Tibial nerve (tissue), 4 donors: Measurements from ENCODE around the gene TSGA10IP.

Experiments used
- EP300 ChIP-seq, 2 donors: sonication (generic); formaldehyde crosslinking; IDR thresholded peaks; one replicate each; pipeline ENCODE4 v1.6.1; 2017; ENCODE audit warnings: antibody characterized with exemption in 2 of 2, mild to moderate bottlenecking in 1 of 2
- POLR2A ChIP-seq, 2 donors: fragments of 450-650 bp; IDR thresholded peaks; one replicate each; pipeline ENCODE4 v1.6.1; 2017; ENCODE audit warnings: antibody characterized with exemption in 2 of 2, mild to moderate bottlenecking in 2 of 2, moderate library complexity in 2 of 2
- TF ChIP-seq, protein P1 (sequence below), 5 experiments: fragments of 200-600 bp in 3 of 5; fragments of 450-650 bp in 2 of 5; sonication (generic) in 3 of 5; IDR thresholded peaks; one replicate each; pipeline ENCODE4 v1.5.1; 2016 to 2019; ENCODE audit warnings: antibody characterized with exemption in 5 of 5, mild to moderate bottlenecking in 3 of 5, moderate library complexity in 2 of 5

DNA sequence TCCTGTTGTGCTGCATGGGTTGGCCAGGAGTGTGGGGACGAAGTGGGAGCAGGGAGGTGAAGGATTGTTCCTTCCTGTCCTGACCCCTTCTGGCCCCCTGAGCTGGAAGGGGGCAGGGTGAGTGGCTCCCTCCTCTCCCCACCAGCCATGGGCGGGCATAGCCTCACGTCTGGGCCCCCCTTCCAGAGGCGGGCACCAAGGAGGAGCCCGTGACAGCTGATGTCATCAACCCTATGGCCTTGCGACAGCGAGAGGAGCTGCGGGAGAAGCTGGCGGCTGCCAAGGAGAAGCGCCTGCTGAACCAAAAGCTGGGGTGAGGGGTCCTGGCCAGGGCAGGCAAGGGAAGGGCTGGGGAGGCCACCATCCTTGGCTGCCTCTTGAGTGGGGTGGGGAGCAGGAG, 19.6 kb downstream of the TSGA10IP start:
- TF ChIP-seq, protein P1, sequence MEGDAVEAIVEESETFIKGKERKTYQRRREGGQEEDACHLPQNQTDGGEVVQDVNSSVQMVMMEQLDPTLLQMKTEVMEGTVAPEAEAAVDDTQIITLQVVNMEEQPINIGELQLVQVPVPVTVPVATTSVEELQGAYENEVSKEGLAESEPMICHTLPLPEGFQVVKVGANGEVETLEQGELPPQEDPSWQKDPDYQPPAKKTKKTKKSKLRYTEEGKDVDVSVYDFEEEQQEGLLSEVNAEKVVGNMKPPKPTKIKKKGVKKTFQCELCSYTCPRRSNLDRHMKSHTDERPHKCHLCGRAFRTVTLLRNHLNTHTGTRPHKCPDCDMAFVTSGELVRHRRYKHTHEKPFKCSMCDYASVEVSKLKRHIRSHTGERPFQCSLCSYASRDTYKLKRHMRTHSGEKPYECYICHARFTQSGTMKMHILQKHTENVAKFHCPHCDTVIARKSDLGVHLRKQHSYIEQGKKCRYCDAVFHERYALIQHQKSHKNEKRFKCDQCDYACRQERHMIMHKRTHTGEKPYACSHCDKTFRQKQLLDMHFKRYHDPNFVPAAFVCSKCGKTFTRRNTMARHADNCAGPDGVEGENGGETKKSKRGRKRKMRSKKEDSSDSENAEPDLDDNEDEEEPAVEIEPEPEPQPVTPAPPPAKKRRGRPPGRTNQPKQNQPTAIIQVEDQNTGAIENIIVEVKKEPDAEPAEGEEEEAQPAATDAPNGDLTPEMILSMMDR (IDR thresholded peaks at IDR 0.05) = no peak
- TF ChIP-seq POLR2A (IDR thresholded peaks at IDR 0.05) (no peak), EP300 (IDR thresholded peaks at IDR 0.05) (no peak)
